A549 (cell line): Measurements from ENCODE around the gene ABCA4. TPM values are rescaled to one million over a fixed set of nuclear protein-coding genes. Genes with fewer than 3 reads are reported as not detected.

ENCODE experiments used
- ATAC-seq, 2 experiments: fragments of 200-7000 bp in 1 of 2; fragments of >200 bp in 1 of 2; cut with Nextera tagmentation in 1 of 2; cut with Tn5 transposase in 1 of 2; 3 replicates each; pipeline versions ENCODE4 v1.8.0 to v1.9.1; 2018 to 2020; ENCODE audit warnings: mild to moderate bottlenecking in 1 of 2, moderate library complexity in 1 of 2
- CTCF ChIA-PET: fragments of 300-600 bp; sonication (Branson Sonifier 250); formaldehyde crosslinking; extraction: SDS; loops from one replicate; lab custom pipeline; 2021; ENCODE audit warnings: antibody characterized with exemption, inconsistent platforms; lab: Yijun Ruan, JAX
- POLR2A ChIA-PET: fragments of 350-600 bp; formaldehyde crosslinking; extraction: SDS; loops from one replicate; lab custom pipeline; 2021; ENCODE audit warnings: antibody characterized with exemption, inconsistent platforms; lab: Yijun Ruan, JAX
- DNase-seq, 2 experiments: peaks; one replicate each; pipeline versions ENCODE4 v3.0.0 to v3.0.0-alpha.2; 2011 to 2016; ENCODE audit warnings: low read depth in 1 of 2, low spot score in 1 of 2
- FAIRE-seq: peaks from 2 replicates; lab custom pipeline; 2011; peaks lifted over from hg19 to GRCh38; lab: Jason Lieb, UNC
- H3K27ac ChIP-seq, 2 experiments: fragments of >200 bp; sonication (Bioruptor Twin); formaldehyde crosslinking; 3 replicates each; pipeline ENCODE4 v1.5.1; 2016 to 2017
- H3K4me1 ChIP-seq: fragments of >200 bp; sonication (Bioruptor Twin); formaldehyde crosslinking; 3 replicates; pipeline ENCODE4 v1.6.1; 2016
- H3K4me2 ChIP-seq: fragments of >200 bp; sonication (Bioruptor Twin); formaldehyde crosslinking; 3 replicates; pipeline ENCODE4 v1.6.1; 2016
- H3K4me3 ChIP-seq: fragments of >200 bp; sonication (Bioruptor Twin); formaldehyde crosslinking; 3 replicates; pipeline ENCODE4 v1.5.1; 2016
- H3K9me3 ChIP-seq: fragments of >200 bp; sonication (Bioruptor Twin); formaldehyde crosslinking; 3 replicates; pipeline ENCODE4 v1.6.1; 2016
- BHLHE40 ChIP-seq: IDR thresholded peaks from 2 replicates; pipeline ENCODE4 v1.6.1; 2012; ENCODE audit warnings: low read depth, low read length, inconsistent platforms
- CBX8 ChIP-seq: fragments of 200-600 bp; sonication (generic); IDR thresholded peaks from 2 replicates; pipeline ENCODE4 v1.6.1; 2016
- EHF ChIP-seq: fragments of 250-450 bp; sonication (Bioruptor Pico); IDR thresholded peaks from 2 replicates; pipeline ENCODE4 v1.5.0; 2020; ENCODE audit warnings: mild to moderate bottlenecking
- ESRRA ChIP-seq: fragments of 150-350 bp; IDR thresholded peaks from 2 replicates; pipeline ENCODE4 v1.6.1; 2014; ENCODE audit warnings: mild to moderate bottlenecking, low read length, borderline replicate concordance
- FOSL2 ChIP-seq, 2 experiments: fragments of 450-650 bp in 1 of 2; fragments of >200 bp in 1 of 2; sonication (Bioruptor Twin) in 1 of 2; formaldehyde crosslinking; IDR thresholded peaks; 2 replicates each; pipeline versions ENCODE4 v1.5.0 to v1.6.1; 2016 to 2020; ENCODE audit warnings: mild to moderate bottlenecking in 1 of 2, moderate library complexity in 1 of 2
- FOXS1 ChIP-seq: fragments of 250-450 bp; sonication (Bioruptor Pico); IDR thresholded peaks from 2 replicates; pipeline ENCODE4 v1.5.0; 2020; ENCODE audit warnings: mild to moderate bottlenecking, moderate library complexity
- GATA3 ChIP-seq: IDR thresholded peaks from 2 replicates; pipeline ENCODE4 v1.6.1; 2012; ENCODE audit warnings: borderline replicate concordance
- JUN ChIP-seq, 2 experiments: fragments of >200 bp; sonication (Bioruptor Twin); formaldehyde crosslinking; IDR thresholded peaks; 2 replicates in 1 of 2; 3 replicates in 1 of 2; pipeline ENCODE4 v1.6.1; 2016 to 2017
- MAFK ChIP-seq: fragments of 450-650 bp; IDR thresholded peaks from 2 replicates; pipeline ENCODE4 v1.6.1; 2014; ENCODE audit not compliant: partially characterized antibody
- MAZ ChIP-seq: fragments of 150-350 bp; IDR thresholded peaks from 2 replicates; pipeline ENCODE4 v1.6.1; 2014; ENCODE audit warnings: antibody characterized with exemption, low read depth, low read length, borderline replicate concordance
- NPAS2 ChIP-seq: fragments of 250-450 bp; sonication (Bioruptor Pico); IDR thresholded peaks from 2 replicates; pipeline ENCODE4 v1.8.0; 2022; ENCODE audit warnings: mild to moderate bottlenecking, moderate library complexity, borderline replicate concordance
- NR3C1 ChIP-seq: fragments of >200 bp; sonication (Bioruptor Twin); formaldehyde crosslinking; IDR thresholded peaks from 3 replicates; pipeline ENCODE4 v1.6.1; 2017
- POLR2A ChIP-seq: IDR thresholded peaks from 2 replicates; pipeline ENCODE4 v1.6.1; 2012; ENCODE audit warnings: mild to moderate bottlenecking, low read length
- POLR2AphosphoS2 ChIP-seq: conservative IDR thresholded peaks from 2 replicates; pipeline ENCODE4 v1.6.1; 2012; ENCODE audit warnings: low read length, improper control_type of control experiment, inconsistent platforms
- RAD21 ChIP-seq, 2 experiments: fragments of >200 bp in 1 of 2; sonication (Bioruptor Twin) in 1 of 2; formaldehyde crosslinking in 1 of 2; IDR thresholded peaks in 1 of 2; conservative IDR thresholded peaks in 1 of 2; 2 replicates in 1 of 2; 3 replicates in 1 of 2; pipeline ENCODE4 v1.6.1; 2012 to 2018; ENCODE audit warnings: inconsistent platforms in 1 of 2
- RARB ChIP-seq: fragments of 250-450 bp; sonication (Bioruptor Pico); IDR thresholded peaks from 2 replicates; pipeline ENCODE4 v1.8.0; 2021; ENCODE audit warnings: mild to moderate bottlenecking, moderate library complexity
- RNF2 ChIP-seq: fragments of 200-600 bp; sonication (generic); IDR thresholded peaks from 2 replicates; pipeline ENCODE4 v1.6.1; 2016; ENCODE audit warnings: low read depth, mild to moderate bottlenecking, antibody characterized with exemption, moderate library complexity, borderline replicate concordance
- SMC3 ChIP-seq: fragments of >200 bp; sonication (Bioruptor Twin); formaldehyde crosslinking; IDR thresholded peaks from 3 replicates; pipeline ENCODE4 v1.6.1; 2018; ENCODE audit warnings: inconsistent platforms
- TFCP2L1 ChIP-seq: fragments of 250-450 bp; sonication (Bioruptor Pico); IDR thresholded peaks from 2 replicates; pipeline ENCODE4 v1.5.0; 2021; ENCODE audit warnings: mild to moderate bottlenecking
- TP53 ChIP-seq: fragments of 250-450 bp; sonication (Bioruptor Pico); IDR thresholded peaks from 2 replicates; pipeline ENCODE4 v1.5.0; 2021; ENCODE audit warnings: mild to moderate bottlenecking, moderate library complexity
- ZNF302 ChIP-seq: fragments of 250-450 bp; sonication (Bioruptor Pico); IDR thresholded peaks from 2 replicates; pipeline ENCODE4 v1.9.0; 2021; ENCODE audit warnings: inconsistent platforms, mild to moderate bottlenecking, moderate library complexity
- WGBS: methylation state at CpG from one replicate; pipeline ENCODE4 v1.1.6; 2017; ENCODE audit errors: missing lambda C conversion rate; 5-methylcytosine and 5-hydroxymethylcytosine counted together
- polyA plus RNA-seq, 4 experiments: library from polyadenylated mRNA; depleted of rRNA in 3 of 4; stranded (reverse); fragments of >200 nt; fragmentation: RNase III in 1 of 4; extraction: RNeasy Plus Mini Kit Qiagen cat#74134 plus additional on column Dnase treatment in 1 of 4; gene quantifications; 2 replicates in 3 of 4; 3 replicates in 1 of 4; pipeline ENCODE4 v1.2.3, GENCODE V29; 2011 to 2017
- TF ChIP-seq, protein P1 (sequence below): fragments of 450-650 bp; IDR thresholded peaks from 2 replicates; pipeline ENCODE4 v1.6.1; 2014; ENCODE audit warnings: antibody characterized with exemption
- TF ChIP-seq, protein P2 (sequence below): IDR thresholded peaks from 2 replicates; pipeline ENCODE4 v1.6.1; 2012; ENCODE audit warnings: low read depth, borderline replicate concordance
- TF ChIP-seq, protein P3 (sequence below): IDR thresholded peaks from 2 replicates; pipeline ENCODE4 v1.6.1; 2012
- TF ChIP-seq, protein P4 (sequence below): IDR thresholded peaks from 2 replicates; pipeline ENCODE4 v1.6.1; 2012
- TF ChIP-seq, protein P5 (sequence below): fragments of >200 bp; sonication (Bioruptor Twin); formaldehyde crosslinking; IDR thresholded peaks from 2 replicates; pipeline ENCODE4 v1.6.1; 2016

ABCA4 gene
- polyA plus RNA-seq, 2 of the 4 experiments (the other 2 are of a cell fraction), result 0.05 to 0.23 TPM

DNA sequence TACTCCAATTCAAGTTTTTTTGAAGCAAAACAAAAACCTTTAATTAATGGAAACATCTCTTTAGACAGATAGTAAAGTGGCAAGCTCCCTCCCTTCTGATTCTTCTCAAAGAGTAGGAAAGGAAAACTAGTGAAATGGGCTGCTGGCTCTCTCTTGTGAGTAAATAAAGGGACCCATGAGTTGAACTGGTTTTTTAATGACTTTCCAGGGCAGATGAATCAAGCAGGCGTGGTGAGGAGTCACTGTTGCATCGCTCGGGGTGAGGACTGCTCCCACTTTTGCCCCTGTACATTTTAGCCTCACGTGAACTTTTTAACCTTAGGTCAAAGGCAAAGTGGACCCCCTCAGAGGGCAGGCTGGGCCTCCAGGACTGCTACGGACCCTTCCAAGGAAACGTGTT, 64.8 kb downstream of the ABCA4 start:
- no peak for DNase-seq
- TF ChIP-seq EHF, result no peak
- TF ChIP-seq JUN (IDR thresholded peaks at IDR 0.05), result no peak
- TF ChIP-seq, protein P1, sequence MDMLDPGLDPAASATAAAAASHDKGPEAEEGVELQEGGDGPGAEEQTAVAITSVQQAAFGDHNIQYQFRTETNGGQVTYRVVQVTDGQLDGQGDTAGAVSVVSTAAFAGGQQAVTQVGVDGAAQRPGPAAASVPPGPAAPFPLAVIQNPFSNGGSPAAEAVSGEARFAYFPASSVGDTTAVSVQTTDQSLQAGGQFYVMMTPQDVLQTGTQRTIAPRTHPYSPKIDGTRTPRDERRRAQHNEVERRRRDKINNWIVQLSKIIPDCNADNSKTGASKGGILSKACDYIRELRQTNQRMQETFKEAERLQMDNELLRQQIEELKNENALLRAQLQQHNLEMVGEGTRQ, result no peak
- TF ChIP-seq, protein P2, sequence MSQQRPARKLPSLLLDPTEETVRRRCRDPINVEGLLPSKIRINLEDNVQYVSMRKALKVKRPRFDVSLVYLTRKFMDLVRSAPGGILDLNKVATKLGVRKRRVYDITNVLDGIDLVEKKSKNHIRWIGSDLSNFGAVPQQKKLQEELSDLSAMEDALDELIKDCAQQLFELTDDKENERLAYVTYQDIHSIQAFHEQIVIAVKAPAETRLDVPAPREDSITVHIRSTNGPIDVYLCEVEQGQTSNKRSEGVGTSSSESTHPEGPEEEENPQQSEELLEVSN, result no peak
- TF ChIP-seq NPAS2 (CRISPR knock-in tag), result no peak
- TF ChIP-seq TP53, result no peak
- TF ChIP-seq ZNF302 (CRISPR knock-in tag), result no peak
- no peak for TF ChIP-seq POLR2A
- TF ChIP-seq RAD21 (conservative IDR thresholded peaks at IDR 0.05 in 1 of 2, IDR thresholded peaks at IDR 0.05 in 1 of 2), result no peak
- TF ChIP-seq, protein P3, sequence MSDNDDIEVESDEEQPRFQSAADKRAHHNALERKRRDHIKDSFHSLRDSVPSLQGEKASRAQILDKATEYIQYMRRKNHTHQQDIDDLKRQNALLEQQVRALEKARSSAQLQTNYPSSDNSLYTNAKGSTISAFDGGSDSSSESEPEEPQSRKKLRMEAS, result no peak
- no peak for TF ChIP-seq MAZ
- no peak for TF ChIP-seq NR3C1
- TF ChIP-seq, protein P4, sequence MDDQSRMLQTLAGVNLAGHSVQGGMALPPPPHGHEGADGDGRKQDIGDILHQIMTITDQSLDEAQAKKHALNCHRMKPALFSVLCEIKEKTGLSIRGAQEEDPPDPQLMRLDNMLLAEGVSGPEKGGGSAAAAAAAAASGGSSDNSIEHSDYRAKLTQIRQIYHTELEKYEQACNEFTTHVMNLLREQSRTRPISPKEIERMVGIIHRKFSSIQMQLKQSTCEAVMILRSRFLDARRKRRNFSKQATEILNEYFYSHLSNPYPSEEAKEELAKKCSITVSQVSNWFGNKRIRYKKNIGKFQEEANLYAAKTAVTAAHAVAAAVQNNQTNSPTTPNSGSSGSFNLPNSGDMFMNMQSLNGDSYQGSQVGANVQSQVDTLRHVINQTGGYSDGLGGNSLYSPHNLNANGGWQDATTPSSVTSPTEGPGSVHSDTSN, result no peak
- TF ChIP-seq CBX8, result no peak
- no peak for TF ChIP-seq SMC3
- TF ChIP-seq MAFK, result no peak
- TF ChIP-seq GATA3, result no peak
- TF ChIP-seq TFCP2L1 (CRISPR knock-in tag), result no peak
- TF ChIP-seq, all 56 proteins: peak for 0
- H3K4me3 ChIP-seq, result no peak overlapping the region
- POLR2A ChIA-PET, result no interaction called here
- no peaks in the 10 kb centered on the region for H3K9me3 ChIP-seq
- no peak for FAIRE-seq
- 84% methylated on average over 6 of the region's 6 CpGs for WGBS
- CTCF ChIA-PET, result interaction anchor here (2.0 to 4.5 kb wide), 3 partner anchors 10 to 279 kb away, joined by 8 to 41 read pairs (median 12); no protein-coding TSS in a partner anchor
- peaks cover 5% of the 10 kb centered on the region for H3K4me1 ChIP-seq
- H3K27ac ChIP-seq, result peak overlapping the region in 1 of 2 experiments; percentile 23; a peak in 1 of 6 replicates
- H3K4me2 ChIP-seq, result no peak overlapping the region
- ATAC-seq, result no peak

DNA sequence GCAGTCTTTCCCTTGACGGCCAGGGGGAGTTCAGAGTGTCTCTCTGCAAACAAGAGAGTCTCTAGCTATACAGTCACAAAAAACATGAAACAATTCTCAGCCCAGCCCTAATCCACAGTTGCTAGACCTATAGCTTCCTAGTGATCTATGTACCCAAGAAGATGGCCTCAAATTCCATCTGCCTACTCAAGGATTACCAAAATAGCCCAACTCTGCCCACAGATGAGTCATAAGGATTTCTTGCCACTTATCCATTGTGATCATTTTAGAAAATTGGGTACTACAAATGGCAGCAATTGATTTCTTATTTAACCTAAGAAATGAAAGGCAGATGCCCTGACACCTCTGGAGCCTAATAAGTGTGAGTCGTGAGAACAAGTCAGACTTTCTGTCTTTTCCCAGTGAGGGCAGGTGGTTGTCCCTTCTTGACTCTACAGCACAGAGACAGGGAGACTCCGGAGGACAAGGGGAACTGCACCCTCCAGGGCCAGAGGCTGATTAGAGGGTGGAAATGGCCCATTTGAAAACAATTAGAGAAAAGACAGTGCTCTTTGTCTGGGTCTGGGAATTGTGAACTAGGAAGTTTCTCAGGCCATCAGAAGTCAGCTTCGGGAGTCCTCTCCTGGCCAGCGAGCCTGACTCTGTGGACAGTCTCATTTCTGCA, 65.4 kb downstream of the ABCA4 start:
- no peak for FAIRE-seq
- TF ChIP-seq BHLHE40 (no peak), FOSL2 (IDR thresholded peaks at IDR 0.05) (no peak), FOSL2 (CRISPR knock-in tag; IDR thresholded peaks at IDR 0.05) (0 out of 2 replicates have a peak, but pooled peaks have one; percentile 8)
- TF ChIP-seq, all 56 proteins: peak for 1
- H3K27ac ChIP-seq, result no peak overlapping the region
- DNase-seq, result no peak
- 79% methylated on average over 5 of the region's 5 CpGs for WGBS
- ATAC-seq, result no peak
- H3K4me2 ChIP-seq, result no peak overlapping the region
- POLR2A ChIA-PET, result no interaction called here
- H3K9me3 ChIP-seq, result no peaks in the 10 kb centered on the region
- no peak overlapping the region for H3K4me3 ChIP-seq
- CTCF ChIA-PET, result interaction anchor here (1.0 to 4.5 kb wide), 6 partner anchors 10 to 408 kb away, joined by 4 to 41 read pairs (median 6); no protein-coding TSS in a partner anchor
- H3K4me1 ChIP-seq, result peaks cover 10% of the 10 kb centered on the region

DNA sequence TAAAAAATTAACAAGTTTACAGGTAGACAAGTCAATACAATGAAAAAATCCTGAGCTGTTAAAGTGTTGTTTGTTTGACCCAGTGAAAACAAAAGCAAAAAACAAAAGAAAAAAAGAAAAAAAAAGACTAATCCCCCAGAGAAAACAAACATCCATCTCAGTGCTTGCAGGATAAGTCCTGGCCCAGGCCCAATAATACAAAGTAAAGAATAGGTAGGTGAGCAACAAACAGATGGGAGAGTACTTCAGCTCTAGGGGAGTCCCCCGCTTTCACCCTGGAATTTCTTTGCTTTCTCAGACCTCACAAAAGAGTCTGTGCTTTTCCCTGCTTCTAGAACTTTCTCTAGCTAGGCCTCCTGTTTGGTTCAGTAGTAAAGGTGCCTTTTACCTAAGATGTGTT, 70.3 kb downstream of the ABCA4 start:
- ChIA-PET CTCF (interaction anchor here (1.2 to 32.3 kb wide), 7 partner anchors 9 to 413 kb away, joined by 3 to 840 read pairs (median 14); no protein-coding TSS in a partner anchor), POLR2A (interaction anchor here (1.3 kb wide), 1 partner anchor 187 kb away, joined by 3 read pairs; the partner anchor contains the start of gene ARHGAP29)
- ATAC-seq (no peak), DNase-seq (no peak), FAIRE-seq (no peak)
- peak overlapping the region; percentile 51 for H3K4me2 ChIP-seq
- H3K9me3 ChIP-seq, result no peaks in the 10 kb centered on the region
- H3K27ac ChIP-seq, result peak overlapping the region; percentile 24 to 65; a peak in 5 of 6 replicates
- TF ChIP-seq BHLHE40 (no peak), RARB (no peak), RNF2 (no peak), ESRRA (no peak), FOSL2 (IDR thresholded peaks at IDR 0.05) (no peak), FOSL2 (CRISPR knock-in tag; IDR thresholded peaks at IDR 0.05) (no peak), FOXS1 (CRISPR knock-in tag) (no peak), RAD21 (conservative IDR thresholded peaks at IDR 0.05 in 1 of 2, IDR thresholded peaks at IDR 0.05 in 1 of 2) (no peak), POLR2A (no peak), POLR2AphosphoS2 (no peak)
- TF ChIP-seq, protein P5, sequence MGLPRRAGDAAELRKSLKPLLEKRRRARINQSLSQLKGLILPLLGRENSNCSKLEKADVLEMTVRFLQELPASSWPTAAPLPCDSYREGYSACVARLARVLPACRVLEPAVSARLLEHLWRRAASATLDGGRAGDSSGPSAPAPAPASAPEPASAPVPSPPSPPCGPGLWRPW, result no peak
- TF ChIP-seq, protein P4, result no peak
- 88% methylated on average over 1 of the region's 1 CpG for WGBS
- peaks cover 20% of the 10 kb centered on the region for H3K4me1 ChIP-seq
- no peak overlapping the region for H3K4me3 ChIP-seq
